ENCODE measurements around the gene HMCN2.

DNA sequence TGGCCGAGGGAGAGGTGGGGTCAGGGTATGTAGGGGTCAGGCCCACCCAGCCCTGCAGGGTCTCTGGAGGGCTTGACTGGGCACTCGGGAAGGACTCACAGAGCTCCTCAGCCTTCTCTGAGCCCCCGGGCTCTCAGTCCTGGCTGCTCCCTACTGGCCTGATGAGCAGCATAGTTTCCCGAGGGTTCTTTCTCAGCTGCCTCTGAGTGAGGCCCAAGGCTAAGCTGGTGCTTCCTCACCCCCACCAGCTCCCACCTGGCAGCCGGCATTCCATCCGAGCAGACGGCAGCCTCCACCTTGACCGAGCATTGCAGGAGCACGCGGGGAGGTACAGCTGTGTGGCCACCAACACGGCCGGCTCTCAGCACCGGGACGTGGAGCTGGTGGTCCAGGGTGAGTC, 56.0 kb downstream of the HMCN2 start:
- no peak for TF ChIP-seq CTCF (IDR thresholded peaks at IDR 0.05)
- no peak for TF ChIP-seq POLR2A (IDR thresholded peaks at IDR 0.05)

Data from uterus (tissue), 2 donors.